IPS-NIHi7 (cell line): ENCODE measurements around the gene WNK1.
A peak's percentile ranks its signal among the peaks of the same experiment; 100 is the strongest.
"Not testable (repeated sequence)": the region's sequence is repeated elsewhere in the genome, so short reads cannot be mapped to it uniquely, and the experiment has no call there.

ENCODE experiments used
- DNase-seq: peaks from one replicate; pipeline ENCODE4 v3.0.0; 2012; ENCODE audit warnings: mixed read lengths; ENCODE audit errors: extremely low spot score

WNK1 gene

GRCh38 chr12:749751-750270 is 2.6 kb upstream of the WNK1 start:
- no peak for DNase-seq

GRCh38 chr12:750366-751191 is 1.8 kb upstream of the WNK1 start:
- DNase-seq, result no peak

GRCh38 chr12:751192-751998 is 984 bp upstream of the WNK1 start:
- DNase-seq, result peak; percentile 84

- peak; percentile 57 for DNase-seq
Measured at GRCh38 chr12:752695-753610, 574 bp downstream of the WNK1 start.

- DNase-seq, result peak; percentile 26
Measured at GRCh38 chr12:753611-754472, 1.5 kb downstream of the WNK1 start.

GRCh38 chr12:754473-754820 is 2.1 kb downstream of the WNK1 start:
- no peak for DNase-seq

GRCh38 chr12:754851-755562 is 2.6 kb downstream of the WNK1 start:
- DNase-seq, result peak; percentile 16

GRCh38 chr12:759628-760027 is 7.2 kb downstream of the WNK1 start:
- no peak for DNase-seq

GRCh38 chr12:761256-761655 is 8.9 kb downstream of the WNK1 start:
- DNase-seq, result no peak

- no peak for DNase-seq
Measured at GRCh38 chr12:765840-766239, 13.5 kb downstream of the WNK1 start.

- no peak for DNase-seq
Measured at GRCh38 chr12:768434-768833, 16.1 kb downstream of the WNK1 start.

GRCh38 chr12:770479-770878 is 18.1 kb downstream of the WNK1 start:
- DNase-seq, result no peak

GRCh38 chr12:772056-772697 is 19.8 kb downstream of the WNK1 start:
- no peak for DNase-seq

- peak; percentile 10 for DNase-seq
Measured at GRCh38 chr12:774051-774614, 21.8 kb downstream of the WNK1 start.

- not testable (repeated sequence) for DNase-seq
Measured at GRCh38 chr12:775973-776771, 23.8 kb downstream of the WNK1 start.

- DNase-seq, result not testable (repeated sequence)
Measured at GRCh38 chr12:776772-777373, 24.5 kb downstream of the WNK1 start.

GRCh38 chr12:777550-778047 is 25.2 kb downstream of the WNK1 start:
- DNase-seq, result no peak

GRCh38 chr12:778615-779014 is 26.2 kb downstream of the WNK1 start:
- no peak for DNase-seq
